NCI-H1694 treated with DMSO at 0.1 percent for 48 hours (cell line): ENCODE measurements around the gene SMURF1.
"Not testable (repeated sequence)": the region's sequence is repeated elsewhere in the genome, so short reads cannot be mapped to it uniquely, and the experiment has no call there.

Experiments used
- DNase-seq: peaks from one replicate; lab custom pipeline; 2025; lab: John Stamatoyannopoulos, UW

SMURF1 gene

DNA sequence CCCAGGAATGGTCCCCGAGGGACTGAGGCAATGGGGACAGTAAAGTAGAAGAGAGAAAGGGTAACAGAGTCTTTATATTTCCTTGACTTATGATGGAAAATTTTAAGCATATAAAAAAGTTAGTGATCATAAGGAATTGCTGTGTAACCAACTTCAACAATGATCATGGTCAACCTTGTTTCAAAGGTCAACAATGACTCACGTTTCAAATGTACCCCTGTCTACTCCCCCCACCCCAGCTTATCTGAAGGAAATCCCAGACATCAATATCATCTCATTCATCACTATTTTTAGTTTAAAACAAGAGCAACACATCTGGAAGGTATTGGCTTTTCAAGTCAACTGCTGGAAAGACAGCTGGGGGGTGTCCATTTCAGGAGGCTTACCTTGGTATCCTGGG is 92.9 kb downstream of the SMURF1 start:
- DNase-seq, result no peak

GRCh38 chr7:99047526-99048077 is 96.3 kb downstream of the SMURF1 start:
- DNase-seq, result no peak

DNA sequence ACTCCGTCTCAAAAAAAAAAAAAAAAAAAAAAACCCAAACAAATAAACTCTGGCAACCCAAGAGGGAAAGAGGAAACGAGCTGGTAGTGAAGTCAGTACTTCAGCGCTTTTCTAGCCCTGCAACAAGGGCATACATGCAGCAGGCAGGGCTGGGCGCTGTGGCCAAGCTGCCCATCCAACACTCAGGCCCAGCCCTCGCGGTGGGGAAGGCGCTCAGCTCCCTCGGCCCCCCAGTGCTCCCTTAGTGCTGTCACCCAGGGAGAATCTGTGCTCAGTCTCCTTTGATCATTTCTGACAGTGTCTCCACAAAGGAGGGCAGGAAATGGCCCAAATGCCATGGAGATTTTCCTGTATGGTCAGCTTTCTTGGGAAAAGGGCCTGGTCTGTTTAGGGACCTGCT is 97.2 kb downstream of the SMURF1 start:
- no peak for DNase-seq

- DNase-seq, result not testable (repeated sequence)
These were observed 97.6 kb downstream of the SMURF1 start for GRCh38 chr7:99046262-99046661.

DNA sequence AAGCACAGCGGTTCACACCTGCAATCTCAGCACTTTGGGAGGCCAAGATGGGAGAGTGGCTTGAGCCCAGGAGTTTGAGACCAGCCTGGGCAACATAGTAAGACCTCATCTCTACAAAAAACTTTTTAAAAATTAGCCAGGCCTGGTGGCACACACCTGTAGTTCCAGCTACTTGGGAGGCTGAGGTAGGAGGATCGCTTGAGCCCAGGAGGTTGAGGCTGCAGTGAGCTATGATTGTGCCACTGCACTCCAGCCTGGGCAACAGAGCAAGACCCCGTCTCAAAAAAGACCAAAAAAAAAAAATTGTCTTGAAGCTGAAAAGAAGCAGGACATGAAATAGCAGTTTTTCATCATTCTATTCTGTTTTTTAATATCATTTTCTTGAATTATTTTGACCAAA is 99.0 kb downstream of the SMURF1 start:
- not testable (repeated sequence) for DNase-seq

- no peak for DNase-seq
These were observed 101.0 kb downstream of the SMURF1 start for GRCh38 chr7:99042957-99043356.

DNA sequence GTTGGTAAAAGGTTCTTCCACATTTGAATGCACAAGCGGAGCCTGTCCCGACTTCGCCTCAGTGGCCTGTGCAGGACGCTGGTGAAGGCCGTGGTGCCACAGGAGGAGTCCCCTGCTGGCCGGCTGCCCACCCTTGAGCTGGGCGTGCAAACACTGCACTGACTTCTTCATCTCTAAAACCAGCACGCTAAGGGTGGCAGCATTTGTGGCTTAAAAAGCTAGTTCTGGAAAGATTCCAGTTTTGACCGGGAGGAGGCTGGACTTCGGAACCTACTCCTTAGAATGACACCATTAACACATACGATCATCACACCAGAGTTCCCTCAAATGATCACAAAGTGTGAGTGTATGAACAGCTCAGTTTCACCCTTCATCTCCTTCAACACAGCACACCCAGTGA is 102.4 kb downstream of the SMURF1 start:
- DNase-seq, result no peak

GRCh38 chr7:99040104-99040958 is 103.6 kb downstream of the SMURF1 start:
- DNase-seq, result peak; percentile 76

GRCh38 chr7:99039384-99039891 is 104.5 kb downstream of the SMURF1 start:
- DNase-seq, result no peak

DNA sequence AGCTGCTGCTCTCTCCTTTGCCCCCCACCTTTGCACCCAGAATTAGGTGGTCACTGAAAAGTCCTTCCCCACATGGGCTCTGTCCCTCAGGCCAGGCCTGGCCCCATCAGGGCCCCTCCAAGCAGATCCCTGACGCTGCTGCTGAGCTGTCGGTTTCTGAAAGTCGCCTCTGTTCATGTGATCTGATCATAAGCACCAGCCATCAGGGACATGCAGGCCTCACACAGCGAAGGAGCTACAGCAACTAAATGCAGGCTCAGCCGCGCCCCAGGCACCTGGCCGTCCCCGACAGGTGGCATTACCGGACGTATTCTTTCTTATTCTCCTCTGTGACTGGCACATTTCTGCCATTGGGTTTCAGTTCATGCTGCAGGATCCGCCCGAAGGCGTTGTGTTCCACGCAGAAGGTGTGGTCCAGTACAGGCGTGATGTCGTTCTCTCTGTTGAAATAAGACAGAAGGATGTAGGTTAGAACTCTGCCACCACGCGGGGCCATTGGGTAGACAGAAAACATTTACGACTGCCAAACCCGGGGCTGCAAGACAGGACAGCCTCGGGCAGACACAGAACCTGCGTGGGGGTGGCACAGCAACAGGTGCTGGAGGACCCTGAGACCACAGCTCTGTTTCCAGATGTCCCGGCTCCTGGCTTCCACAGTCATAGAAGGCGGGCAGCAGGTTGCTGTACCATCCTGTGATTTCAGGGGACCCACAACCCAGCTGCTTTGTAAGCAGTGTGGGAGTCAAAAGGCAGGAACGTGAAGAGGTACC is 105.6 kb downstream of the SMURF1 start:
- no peak for DNase-seq

DNA sequence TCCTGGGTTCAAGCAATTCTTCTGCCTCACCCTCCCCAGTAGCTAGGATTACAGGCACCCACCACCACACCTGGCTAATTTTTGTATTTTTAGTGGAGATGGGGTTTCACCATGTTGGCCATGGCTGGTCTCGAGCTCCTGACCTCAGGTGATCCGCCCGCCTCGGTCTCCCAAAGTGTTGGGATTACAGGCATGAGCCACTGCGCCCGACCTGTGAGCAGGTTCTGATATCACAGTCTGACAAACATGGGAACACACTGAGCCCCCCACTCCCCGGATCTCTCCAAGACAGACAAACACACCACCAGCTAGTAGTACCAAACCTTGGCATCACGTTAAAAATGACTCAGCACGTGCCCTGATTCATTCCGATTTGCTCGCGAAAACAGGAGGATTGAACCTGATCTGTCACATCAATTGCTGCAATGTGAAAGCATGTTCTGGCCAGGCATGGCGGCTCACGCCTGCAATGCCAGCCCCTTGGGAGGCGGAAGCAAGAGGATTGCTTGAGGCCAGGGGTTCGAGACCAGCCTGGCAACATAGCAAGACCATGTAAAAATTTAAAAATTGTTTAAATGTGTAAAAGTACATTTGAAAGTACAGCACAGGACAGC is 106.5 kb downstream of the SMURF1 start:
- no peak for DNase-seq

- peak; percentile 38 for DNase-seq
These were observed 107.3 kb downstream of the SMURF1 start for GRCh38 chr7:99036546-99037111.

DNA sequence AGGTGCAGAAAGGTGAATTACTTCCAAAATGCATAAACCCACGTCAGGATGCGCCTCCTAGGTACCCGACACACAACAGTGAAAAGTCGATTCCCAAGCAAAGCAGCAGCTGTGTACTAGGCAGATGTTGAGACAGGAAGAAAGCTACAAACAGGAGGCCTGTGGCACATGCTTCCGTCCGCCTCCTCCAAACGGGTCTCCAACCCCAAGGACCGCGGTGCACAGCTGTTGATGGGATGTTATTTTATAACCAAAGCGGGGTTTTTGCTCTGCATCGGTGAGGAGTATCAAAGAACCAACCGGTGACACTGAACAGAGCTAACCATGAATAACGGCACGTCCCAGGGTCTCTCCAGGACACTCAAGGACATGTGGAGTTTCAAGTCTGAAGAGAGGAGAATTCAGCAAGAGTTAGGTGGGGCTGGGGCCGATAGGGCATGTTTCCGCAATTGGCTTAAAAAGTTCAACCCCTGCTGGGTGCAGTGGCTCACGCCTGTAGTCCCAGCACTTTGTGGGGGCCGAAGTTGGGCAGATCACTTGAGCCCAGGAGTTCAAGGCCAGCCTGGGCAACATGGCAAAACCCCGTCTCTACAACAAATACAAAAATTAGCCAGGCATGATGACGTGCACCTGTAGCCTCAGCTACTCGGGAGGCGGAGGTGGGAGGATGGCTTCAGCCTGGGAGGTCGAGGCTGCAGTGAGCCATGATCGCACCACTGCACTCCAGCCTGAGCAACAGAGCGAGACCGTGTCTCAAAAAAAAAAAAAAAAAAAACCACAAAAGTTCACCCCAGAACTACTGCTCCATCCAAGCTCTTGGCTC is 108.0 kb downstream of the SMURF1 start:
- no peak for DNase-seq

- no peak for DNase-seq
These were observed 108.8 kb downstream of the SMURF1 start for GRCh38 chr7:99034932-99035722.

DNA sequence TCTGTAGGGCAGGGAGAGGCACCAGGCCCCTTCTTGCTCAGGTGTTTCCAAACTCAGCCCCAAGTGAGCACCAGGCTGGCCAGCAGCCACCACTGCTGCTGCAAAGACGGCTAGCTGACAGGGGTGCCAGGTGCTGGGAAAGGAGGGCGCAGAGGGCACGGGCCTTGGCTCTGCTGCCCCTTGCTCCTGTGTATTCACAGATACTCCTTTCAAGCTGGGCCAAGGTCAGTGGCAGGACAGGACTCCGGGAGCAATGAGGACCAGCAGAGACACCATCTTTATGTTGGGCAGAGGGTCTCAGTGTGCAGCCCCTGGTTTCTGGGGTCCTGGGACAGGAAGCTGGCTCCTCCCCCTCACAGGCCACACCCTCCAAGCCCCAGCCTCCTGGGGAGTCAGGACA is 110.1 kb downstream of the SMURF1 start:
- DNase-seq, result no peak

GRCh38 chr7:99032928-99033327 is 111.0 kb downstream of the SMURF1 start:
- DNase-seq, result no peak

- no peak for DNase-seq
These were observed 112.4 kb downstream of the SMURF1 start for GRCh38 chr7:99031496-99031895.

DNA sequence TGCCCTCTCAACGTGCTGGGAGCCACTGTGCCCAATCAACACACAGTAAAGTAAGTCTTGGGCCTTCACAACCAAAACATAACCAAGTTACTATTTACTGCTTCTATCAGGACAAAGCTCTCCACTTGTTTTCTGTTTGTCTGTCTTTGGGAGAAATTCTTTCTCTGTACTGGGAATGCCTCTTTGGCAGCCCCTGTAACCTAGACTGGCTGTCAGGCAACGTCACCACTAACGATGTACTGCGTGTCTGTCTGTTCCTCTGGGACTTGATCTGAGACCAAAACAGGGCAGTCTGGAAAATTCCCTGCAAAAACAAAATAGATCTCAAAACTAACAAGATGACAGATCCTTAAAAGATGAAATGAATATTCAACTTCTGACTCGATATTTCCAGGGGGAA is 113.0 kb downstream of the SMURF1 start:
- DNase-seq, result no peak

DNA sequence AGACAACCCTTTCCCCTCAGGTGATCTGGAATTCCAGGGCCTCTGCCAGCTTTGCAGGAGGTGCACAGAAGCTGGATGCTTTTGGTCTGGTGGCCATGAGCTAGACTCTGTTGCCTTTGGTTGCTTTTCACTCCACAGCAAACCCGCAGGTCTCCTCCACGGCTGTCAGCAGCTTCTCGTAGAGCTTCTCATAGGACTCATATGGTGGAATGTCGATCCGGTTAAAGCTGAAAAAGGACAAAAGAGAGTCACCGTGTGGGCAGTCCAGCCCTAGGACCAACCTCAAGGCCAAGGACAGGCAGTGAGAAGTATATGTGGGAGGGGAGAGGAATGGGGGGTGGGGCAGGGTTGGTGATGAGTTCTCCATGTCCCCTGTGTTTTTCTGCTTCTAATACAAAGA is 113.5 kb downstream of the SMURF1 start:
- DNase-seq, result no peak
